Fibroblast of mammary gland (primary cell): Measurements from ENCODE around the gene LAMTOR4.

Source experiments
- DNase-seq: peaks from one replicate; pipeline ENCODE4 v3.0.0-alpha.2; 2010; ENCODE audit warnings: low read depth
- H3K4me3 ChIP-seq: 2 replicates; pipeline ENCODE4 v1.5.1; 2011; ENCODE audit warnings: low read depth, mild to moderate bottlenecking, low read length, moderate library complexity; ENCODE audit not compliant: control insufficient read depth
- TF ChIP-seq, protein P1 (sequence below): conservative IDR thresholded peaks from 2 replicates; pipeline ENCODE4 v1.5.1; 2011; ENCODE audit warnings: low read depth, low read length, inconsistent platforms; ENCODE audit not compliant: control insufficient read depth, insufficient read depth

The LAMTOR4 gene

GRCh38 chr7:100148559-100149328, at the start of gene LAMTOR4:
Gene LAMTOR4, plus strand, starts transcription at chr7:100148918. Its CDS starts 55 bp downstream, at chr7:100148973.
- TF ChIP-seq, protein P1, sequence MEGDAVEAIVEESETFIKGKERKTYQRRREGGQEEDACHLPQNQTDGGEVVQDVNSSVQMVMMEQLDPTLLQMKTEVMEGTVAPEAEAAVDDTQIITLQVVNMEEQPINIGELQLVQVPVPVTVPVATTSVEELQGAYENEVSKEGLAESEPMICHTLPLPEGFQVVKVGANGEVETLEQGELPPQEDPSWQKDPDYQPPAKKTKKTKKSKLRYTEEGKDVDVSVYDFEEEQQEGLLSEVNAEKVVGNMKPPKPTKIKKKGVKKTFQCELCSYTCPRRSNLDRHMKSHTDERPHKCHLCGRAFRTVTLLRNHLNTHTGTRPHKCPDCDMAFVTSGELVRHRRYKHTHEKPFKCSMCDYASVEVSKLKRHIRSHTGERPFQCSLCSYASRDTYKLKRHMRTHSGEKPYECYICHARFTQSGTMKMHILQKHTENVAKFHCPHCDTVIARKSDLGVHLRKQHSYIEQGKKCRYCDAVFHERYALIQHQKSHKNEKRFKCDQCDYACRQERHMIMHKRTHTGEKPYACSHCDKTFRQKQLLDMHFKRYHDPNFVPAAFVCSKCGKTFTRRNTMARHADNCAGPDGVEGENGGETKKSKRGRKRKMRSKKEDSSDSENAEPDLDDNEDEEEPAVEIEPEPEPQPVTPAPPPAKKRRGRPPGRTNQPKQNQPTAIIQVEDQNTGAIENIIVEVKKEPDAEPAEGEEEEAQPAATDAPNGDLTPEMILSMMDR, result no peak
- H3K4me3 ChIP-seq, result peak within 1 kb of the TSS; percentile 97
- DNase-seq, result peak; percentile 98

GRCh38 chr7:100099452-100099851, 49.3 kb upstream of the LAMTOR4 start:
- peak overlapping the region; percentile 84 for H3K4me3 ChIP-seq
- no peak for DNase-seq
- TF ChIP-seq, protein P1, result no peak

- peak; percentile 95 for DNase-seq
- peak overlapping the region; percentile 84 for H3K4me3 ChIP-seq
- TF ChIP-seq, protein P1, result no peak
Measured at GRCh38 chr7:100100420-100101015, 48.2 kb upstream of the LAMTOR4 start.

DNA sequence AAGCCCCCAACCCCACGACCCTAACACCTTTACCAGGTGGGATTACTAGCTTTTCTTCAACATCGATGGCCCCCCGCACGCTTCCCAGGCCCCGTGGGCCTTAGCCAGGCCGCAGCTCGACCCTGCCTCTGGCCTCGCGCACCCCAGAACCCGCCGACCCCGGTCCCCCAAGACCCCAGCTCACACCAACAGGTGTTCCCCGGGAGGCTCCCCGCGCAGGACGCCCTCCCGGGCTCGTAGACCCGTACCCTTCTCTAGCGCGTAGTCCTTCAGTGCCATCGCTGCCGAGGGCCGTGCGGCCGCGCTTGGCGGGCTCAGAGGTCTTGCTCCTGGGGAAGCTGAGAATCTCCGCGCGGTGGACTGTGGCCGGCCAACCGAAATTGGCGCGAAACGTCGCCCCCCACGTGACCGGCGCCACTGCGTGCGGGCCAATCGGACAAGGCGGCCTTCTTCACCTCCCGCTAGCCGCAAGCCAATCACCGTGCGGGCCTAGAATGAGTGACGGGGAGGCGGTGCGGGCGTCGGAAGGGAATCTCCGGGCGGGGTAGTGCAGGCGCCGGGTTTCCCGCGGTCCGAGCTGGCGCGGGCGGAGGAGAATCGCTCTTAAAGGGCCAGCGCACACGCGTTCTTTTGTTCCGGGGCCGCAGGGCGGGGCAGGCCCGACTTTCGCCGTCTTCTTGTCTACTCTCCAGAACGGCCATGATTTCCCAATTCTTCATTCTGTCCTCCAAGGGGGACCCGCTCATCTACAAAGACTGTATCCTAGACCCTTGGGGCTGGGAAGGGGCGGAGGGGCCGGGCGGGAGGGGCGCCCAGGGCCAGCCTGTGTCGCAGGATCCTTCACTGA, 47.5 kb upstream of the LAMTOR4 start, which contains the start of the genes AP4M1 and MCM7:
Gene AP4M1, plus strand, starts transcription at position 628 of the 847 bp plus-strand sequence. Its CDS starts 72 bp downstream, at position 700.
Gene MCM7, minus strand, starts transcription at position 382 of the 847 bp plus-strand sequence. Its CDS starts 103 bp downstream, at position 279.
- DNase-seq, result peak; percentile 98
- peak within 1 kb of the TSS; percentile 84 for H3K4me3 ChIP-seq
- TF ChIP-seq, protein P1, result no peak

GRCh38 chr7:100102950-100103840, 45.5 kb upstream of the LAMTOR4 start:
- TF ChIP-seq, protein P1, result no peak
- peak; percentile 97 for DNase-seq
- no peak overlapping the region for H3K4me3 ChIP-seq
